ENCODE measurements around the gene LMLN. TPM values are rescaled to one million over a fixed set of nuclear protein-coding genes. Genes with fewer than 3 reads are reported as not detected.

Gene LMLN
- total RNA-seq, 1 donor: 16.3 TPM

- peaks cover 2% of the 10 kb centered on the region for H3K36me3 ChIP-seq (ENCODE audit: insufficient read depth, low read length)
Observed at GRCh38 chr3:198025644-198026043, 65.6 kb downstream of the LMLN start.

GRCh38 chr3:198026620-198027019, 66.6 kb downstream of the LMLN start:
- DNase-seq (ENCODE audit: insufficient read length, low spot score, missing footprints): no peak
- Histone ChIP-seq H3K27me3 (ENCODE audit: insufficient read depth, low read length) (no peaks in the 10 kb centered on the region), H3K4me3 (ENCODE audit: insufficient read depth, low read length) (no peak overlapping the region), H3K9me3 (ENCODE audit: low read depth, low read length) (no peaks in the 10 kb centered on the region), H4K20me1 (ENCODE audit: insufficient read depth, low read length) (no peaks in the 10 kb centered on the region), H3K4me2 (ENCODE audit: insufficient read depth, low read length) (no peak overlapping the region), H3K4me1 (ENCODE audit: insufficient read depth, low read length) (peaks cover 7% of the 10 kb centered on the region), H3K79me2 (ENCODE audit: insufficient read depth, low read length) (no peaks in the 10 kb centered on the region), H2AFZ (ENCODE audit: low read length) (no peak overlapping the region), H3K27ac (ENCODE audit: low read depth, low read length) (no peak overlapping the region), H3K36me3 (ENCODE audit: insufficient read depth, low read length) (peaks cover 2% of the 10 kb centered on the region)
- TF ChIP-seq, protein P1, sequence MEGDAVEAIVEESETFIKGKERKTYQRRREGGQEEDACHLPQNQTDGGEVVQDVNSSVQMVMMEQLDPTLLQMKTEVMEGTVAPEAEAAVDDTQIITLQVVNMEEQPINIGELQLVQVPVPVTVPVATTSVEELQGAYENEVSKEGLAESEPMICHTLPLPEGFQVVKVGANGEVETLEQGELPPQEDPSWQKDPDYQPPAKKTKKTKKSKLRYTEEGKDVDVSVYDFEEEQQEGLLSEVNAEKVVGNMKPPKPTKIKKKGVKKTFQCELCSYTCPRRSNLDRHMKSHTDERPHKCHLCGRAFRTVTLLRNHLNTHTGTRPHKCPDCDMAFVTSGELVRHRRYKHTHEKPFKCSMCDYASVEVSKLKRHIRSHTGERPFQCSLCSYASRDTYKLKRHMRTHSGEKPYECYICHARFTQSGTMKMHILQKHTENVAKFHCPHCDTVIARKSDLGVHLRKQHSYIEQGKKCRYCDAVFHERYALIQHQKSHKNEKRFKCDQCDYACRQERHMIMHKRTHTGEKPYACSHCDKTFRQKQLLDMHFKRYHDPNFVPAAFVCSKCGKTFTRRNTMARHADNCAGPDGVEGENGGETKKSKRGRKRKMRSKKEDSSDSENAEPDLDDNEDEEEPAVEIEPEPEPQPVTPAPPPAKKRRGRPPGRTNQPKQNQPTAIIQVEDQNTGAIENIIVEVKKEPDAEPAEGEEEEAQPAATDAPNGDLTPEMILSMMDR (IDR thresholded peaks at IDR 0.05; ENCODE audit: extremely low read depth, low read depth, low read length): no peak

More at GRCh38 chr3:198025644-198026043, 65.6 kb downstream of the LMLN start:
- Histone ChIP-seq H3K4me2 (ENCODE audit: insufficient read depth, low read length) (no peak overlapping the region), H4K20me1 (ENCODE audit: insufficient read depth, low read length) (no peaks in the 10 kb centered on the region), H3K4me3 (ENCODE audit: insufficient read depth, low read length) (no peak overlapping the region), H3K4me1 (ENCODE audit: insufficient read depth, low read length) (peaks cover 7% of the 10 kb centered on the region), H3K27me3 (ENCODE audit: insufficient read depth, low read length) (no peaks in the 10 kb centered on the region), H3K9me3 (ENCODE audit: low read depth, low read length) (no peaks in the 10 kb centered on the region), H3K79me2 (ENCODE audit: insufficient read depth, low read length) (no peaks in the 10 kb centered on the region), H2AFZ (ENCODE audit: low read length) (no peak overlapping the region), H3K27ac (ENCODE audit: low read depth, low read length) (no peak overlapping the region)
- TF ChIP-seq, protein P1 (IDR thresholded peaks at IDR 0.05; ENCODE audit: extremely low read depth, low read depth, low read length): no peak
- no peak for DNase-seq (ENCODE audit: insufficient read length, low spot score, missing footprints)

DNA sequence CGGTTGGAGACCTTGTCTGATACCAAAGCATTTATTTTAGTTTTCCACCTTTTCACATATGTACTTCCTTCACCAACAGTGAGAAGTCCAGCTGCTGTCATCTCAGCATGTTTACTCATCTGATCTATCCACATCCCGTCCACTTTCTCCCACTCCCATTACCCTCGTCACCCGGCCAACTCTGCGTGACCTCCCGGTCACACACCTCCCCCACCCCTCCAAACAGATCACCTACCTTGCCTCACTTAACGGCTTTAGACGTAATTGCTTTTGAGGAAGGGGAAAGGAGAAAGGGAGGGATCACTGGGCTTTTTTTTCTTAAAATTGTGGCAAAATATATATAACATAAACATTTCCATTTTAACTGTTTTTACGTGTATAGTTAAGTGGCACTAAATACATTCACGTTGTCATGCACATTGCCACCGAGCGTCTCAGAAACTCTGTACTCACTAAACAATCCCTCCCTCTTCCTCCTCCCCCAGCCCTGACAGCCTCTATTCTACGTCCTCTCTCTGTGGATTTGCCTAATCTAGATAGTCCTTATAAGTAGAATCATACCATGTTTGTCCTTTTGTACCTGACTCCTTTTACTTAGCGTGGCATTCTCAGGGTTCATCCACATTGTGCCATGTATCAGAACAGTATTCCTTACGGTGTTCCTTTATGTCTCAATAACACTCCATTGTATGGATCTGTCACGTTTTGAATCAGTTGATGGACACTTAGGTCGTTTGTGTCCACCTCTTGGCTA, 67.2 kb downstream of the LMLN start:
- Histone ChIP-seq H3K4me3 (ENCODE audit: insufficient read depth, low read length) (no peak overlapping the region), H2AFZ (ENCODE audit: low read length) (no peak overlapping the region), H3K27me3 (ENCODE audit: insufficient read depth, low read length) (no peaks in the 10 kb centered on the region), H3K4me2 (ENCODE audit: insufficient read depth, low read length) (no peak overlapping the region), H3K9me3 (ENCODE audit: low read depth, low read length) (no peaks in the 10 kb centered on the region), H3K4me1 (ENCODE audit: insufficient read depth, low read length) (peaks cover 7% of the 10 kb centered on the region), H3K79me2 (ENCODE audit: insufficient read depth, low read length) (no peaks in the 10 kb centered on the region), H3K27ac (ENCODE audit: low read depth, low read length) (no peak overlapping the region), H3K36me3 (ENCODE audit: insufficient read depth, low read length) (peaks cover 2% of the 10 kb centered on the region), H4K20me1 (ENCODE audit: insufficient read depth, low read length) (no peaks in the 10 kb centered on the region)
- DNase-seq (ENCODE audit: insufficient read length, low spot score, missing footprints): no peak
- TF ChIP-seq, protein P1 (IDR thresholded peaks at IDR 0.05; ENCODE audit: extremely low read depth, low read depth, low read length): no peak

DNA sequence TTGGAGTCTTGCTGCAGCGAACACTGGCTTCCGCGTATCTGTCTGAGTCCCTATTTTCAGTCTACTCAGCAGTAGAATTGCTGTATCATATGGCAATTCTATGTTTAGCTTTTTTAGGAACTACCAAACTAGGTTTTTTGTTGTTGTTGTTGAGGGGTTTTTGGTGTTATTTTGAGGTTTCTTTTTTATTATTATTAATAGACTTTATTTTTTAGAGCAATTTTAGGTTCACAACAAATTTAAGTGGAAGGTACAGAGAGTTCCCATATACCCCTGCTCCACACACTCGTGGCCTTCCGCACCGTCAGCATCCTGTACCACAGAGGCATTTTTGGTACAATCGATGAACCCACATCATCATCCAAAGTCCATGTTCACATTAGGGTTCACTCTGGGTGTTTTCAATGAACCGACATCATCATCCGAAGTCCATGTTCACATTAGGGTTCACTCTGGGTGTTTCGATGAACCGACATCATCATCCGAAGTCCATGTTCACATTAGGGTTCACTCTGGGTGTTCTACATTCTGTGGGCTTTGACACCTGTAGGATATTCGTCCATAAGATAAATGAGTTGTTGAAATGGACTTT, 67.9 kb downstream of the LMLN start:
- H3K27ac ChIP-seq (ENCODE audit: low read depth, low read length): no peak overlapping the region
- peaks cover 2% of the 10 kb centered on the region for H3K36me3 ChIP-seq (ENCODE audit: insufficient read depth, low read length)
- H2AFZ ChIP-seq (ENCODE audit: low read length): no peak overlapping the region
- no peak for DNase-seq (ENCODE audit: insufficient read length, low spot score, missing footprints)
- no peaks in the 10 kb centered on the region for H4K20me1 ChIP-seq (ENCODE audit: insufficient read depth, low read length)
- no peak overlapping the region for H3K4me3 ChIP-seq (ENCODE audit: insufficient read depth, low read length)
- H3K4me1 ChIP-seq (ENCODE audit: insufficient read depth, low read length): peaks cover 7% of the 10 kb centered on the region
- no peak overlapping the region for H3K4me2 ChIP-seq (ENCODE audit: insufficient read depth, low read length)
- no peaks in the 10 kb centered on the region for H3K79me2 ChIP-seq (ENCODE audit: insufficient read depth, low read length)
- TF ChIP-seq, protein P1 (IDR thresholded peaks at IDR 0.05; ENCODE audit: extremely low read depth, low read depth, low read length): no peak
- no peaks in the 10 kb centered on the region for H3K9me3 ChIP-seq (ENCODE audit: low read depth, low read length)
- no peaks in the 10 kb centered on the region for H3K27me3 ChIP-seq (ENCODE audit: insufficient read depth, low read length)
